ENCODE data around the gene SAMD10.
"Not testable (repeated sequence)": the region's sequence is repeated elsewhere in the genome, so short reads cannot be mapped to it uniquely, and the experiment has no call there.

The SAMD10 gene

DNA sequence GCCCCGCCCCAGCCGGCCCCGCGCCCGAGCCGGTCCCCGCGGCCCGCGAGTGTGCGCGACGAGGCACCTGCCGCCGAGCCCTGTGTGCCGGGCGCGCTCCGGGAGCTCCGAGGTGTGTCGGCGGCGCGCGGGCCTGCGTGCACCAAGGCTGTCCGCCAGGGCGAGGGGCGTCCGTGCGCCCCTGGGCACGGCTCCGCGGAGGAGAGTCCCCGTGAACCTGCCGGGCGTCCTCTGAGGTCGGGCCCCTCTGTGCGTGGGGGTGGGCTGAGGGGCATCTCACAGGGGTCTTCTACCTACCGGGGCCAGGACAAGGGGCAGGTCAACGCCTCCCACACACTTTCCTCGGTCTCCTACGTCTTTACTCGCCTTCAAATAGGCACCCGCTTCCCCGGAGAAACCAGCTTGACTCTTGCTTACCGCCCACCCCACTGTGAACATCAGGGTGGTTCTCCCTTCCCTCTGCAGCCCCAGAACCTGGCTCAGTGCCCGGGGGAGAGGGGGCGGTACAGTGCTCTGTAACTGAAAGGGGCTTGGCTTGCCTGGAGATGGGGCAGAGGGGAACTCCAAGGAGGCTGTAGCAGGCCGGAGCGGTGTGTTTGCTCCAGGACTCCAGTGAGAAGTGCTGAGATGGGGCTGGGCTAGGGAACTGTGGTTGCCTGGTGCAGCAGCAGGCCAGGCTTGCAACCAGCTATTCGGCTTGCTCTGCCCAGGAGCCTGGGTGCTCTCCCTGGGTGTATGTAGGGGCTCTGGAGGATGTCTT is at the start of gene SAMD10:
SAMD10 (minus strand) TSS at position 86 of the 760 bp plus-strand sequence. CDS start 175 bp downstream, outside the sequence.
- DNase-seq: peak; percentile 78

DNA sequence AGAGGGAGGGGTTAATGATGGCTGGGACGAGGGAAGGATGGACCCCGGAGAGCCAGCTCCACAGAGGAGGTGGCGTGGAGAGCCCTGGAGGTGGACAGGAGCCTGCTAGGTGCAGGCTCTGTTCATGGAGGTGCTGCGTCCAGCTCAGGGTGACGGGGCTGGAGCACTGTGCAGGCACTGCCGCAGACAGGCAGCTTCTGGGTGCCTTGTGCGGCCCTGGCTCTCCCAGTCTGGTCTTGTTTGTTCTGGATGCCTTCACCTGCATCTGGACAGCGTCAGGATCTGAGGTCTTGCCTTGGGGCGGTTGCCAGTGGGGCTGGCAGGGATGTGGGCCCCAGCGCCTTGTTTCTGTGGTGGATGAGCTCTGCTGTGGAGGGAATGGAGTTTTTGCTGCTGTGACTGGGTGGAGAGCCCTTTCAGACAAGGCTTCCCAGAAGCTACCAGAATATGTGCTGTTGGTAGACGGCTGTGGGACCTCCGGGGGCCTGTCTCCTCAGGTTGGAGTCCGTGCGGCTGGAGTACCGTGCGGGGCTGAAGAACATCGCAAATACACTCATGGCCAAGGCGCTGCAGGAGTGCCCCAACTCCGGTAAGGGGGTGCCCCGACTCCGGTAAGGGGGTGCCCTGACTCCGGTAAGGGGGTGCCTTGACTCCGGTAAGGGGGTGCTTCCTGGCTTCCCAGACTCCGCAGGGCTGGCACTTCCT is 48.7 kb upstream of the SAMD10 start:
- no peak for DNase-seq

DNA sequence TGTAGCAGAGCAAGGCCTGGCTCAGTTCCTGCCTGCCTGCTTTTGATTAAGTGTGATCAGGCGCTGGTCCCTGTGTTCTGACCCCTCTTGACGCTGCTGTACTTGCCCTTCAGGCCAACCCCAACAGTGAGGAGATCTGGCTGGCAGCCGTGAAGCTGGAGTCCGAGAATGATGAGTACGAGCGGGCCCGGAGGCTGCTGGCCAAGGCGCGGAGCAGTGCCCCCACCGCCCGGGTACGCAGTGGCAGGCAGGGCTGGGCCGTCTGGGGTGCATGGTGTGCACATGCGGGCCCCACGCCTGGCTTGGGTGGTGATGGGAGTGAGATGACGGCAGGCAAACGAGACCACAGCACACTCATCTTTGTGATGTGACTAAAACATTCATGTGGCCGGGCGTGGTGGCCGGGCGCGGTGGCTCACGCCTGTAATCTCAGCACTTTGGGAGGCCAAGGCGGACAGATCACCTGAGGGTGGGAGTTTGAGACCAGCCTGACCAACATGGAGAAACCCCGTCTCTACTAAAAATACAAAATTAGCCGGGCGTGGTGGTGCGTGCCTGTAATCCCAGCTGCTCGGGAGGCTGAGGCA is 46.5 kb upstream of the SAMD10 start:
- DNase-seq: no peak

DNA sequence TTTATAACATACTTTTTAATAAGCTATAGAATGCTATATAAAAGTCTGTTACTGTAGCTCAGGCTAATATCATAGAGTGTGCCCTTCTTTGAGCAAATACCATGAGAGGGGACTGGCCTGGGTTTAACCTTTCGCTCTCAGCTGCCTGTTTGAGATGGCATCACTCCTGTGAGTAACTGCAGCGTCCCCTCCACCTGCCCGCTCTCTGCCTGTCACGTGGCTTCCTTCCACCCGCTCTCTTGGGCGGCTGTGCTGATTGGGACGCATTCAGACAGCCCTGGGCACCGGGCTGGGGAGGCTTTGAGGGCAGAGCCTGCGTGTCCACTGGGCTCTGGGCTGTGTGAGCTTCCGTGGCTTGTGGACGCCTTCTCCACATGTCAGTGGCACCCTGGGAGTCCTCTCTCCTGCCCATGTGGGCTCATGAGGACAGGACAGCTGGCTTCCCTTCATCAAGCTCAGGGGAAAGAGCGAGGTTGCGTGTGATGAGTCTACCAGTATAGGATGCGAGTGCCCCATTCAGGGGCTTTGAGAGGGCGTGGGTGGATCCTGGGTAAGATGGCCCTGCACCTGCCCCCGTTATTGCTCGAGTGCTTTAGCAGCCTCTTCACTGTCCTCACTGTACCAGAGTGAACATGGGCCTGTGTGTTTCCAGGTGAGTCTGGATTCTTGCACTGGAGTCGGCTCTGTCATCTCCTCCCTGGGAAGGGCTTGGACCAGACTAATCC is 45.8 kb upstream of the SAMD10 start:
- DNase-seq: no peak

DNA sequence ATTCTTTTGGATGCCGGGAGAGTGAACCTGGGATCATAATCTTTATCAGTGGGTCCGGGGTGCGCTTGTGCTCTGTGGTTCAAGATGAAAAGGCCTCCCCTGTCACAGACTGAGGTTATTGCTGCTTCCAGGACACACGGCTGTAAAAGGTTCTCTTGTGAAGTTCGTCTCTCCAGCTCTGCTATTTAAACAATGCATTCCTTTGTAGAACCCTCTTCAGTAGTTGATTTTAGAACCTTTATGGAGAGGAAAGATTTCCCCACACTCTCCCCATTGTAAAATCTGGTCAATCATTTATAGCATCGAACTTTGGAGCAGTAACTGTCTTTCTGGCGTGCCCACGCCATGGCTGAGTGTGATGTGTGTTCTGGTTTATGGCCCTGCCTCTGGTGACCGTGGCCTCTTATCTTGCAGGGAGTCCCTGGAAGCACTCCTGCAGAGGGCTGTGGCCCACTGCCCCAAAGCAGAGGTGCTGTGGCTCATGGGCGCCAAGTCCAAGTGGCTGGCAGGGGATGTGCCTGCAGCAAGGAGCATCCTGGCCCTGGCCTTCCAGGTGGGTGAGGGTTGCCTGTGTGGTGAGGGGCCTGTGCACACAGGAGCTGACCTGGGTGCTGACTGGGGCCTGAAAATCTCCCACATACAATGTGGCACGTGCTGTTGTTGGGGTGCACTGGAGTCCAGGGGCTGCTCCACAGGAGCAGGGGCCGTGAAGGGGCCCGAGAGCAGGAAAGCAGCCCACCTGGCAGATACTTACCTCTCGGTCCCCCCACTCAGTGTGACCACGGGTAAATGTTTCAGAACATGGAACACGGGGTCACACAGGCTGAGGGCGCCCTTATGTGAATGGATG is 44.9 kb upstream of the SAMD10 start:
- no peak for DNase-seq

DNA sequence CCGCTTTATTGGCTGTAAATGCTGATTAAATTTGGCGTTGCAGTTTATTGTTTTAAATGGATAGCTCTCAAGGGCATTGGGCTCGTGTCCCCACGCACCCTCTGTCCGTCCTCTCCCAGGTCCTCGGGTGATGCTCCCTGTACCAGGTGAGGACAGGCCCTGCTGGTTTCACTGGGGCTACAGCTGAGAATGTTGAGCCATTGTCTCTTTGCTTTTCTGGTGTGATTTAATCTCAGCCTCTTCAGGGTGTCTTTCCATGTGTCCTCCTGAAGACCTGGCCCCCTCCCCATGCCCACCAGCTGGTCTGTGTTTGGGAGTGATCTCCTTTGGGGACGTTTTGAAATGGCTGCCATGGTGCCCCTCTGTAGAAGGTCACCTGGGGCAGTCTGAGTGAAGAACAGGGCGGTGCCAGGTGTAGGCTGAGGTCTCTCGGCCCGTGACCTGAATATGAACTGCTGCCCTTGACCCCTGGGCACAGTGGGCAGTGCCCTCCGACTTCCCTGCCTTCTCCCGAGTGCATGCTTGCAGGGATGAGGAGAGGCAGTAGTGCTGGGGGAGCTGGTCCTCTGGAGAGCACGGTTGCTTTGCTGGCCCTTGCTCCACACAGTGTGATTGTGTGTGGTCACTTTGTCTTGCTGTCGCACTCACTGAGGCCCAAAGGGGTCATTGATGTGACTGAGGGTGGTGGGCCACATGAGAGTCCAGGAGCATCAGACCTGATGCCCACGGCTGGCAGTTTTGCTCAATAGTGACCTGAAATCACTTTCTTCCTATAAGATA is 44.1 kb upstream of the SAMD10 start:
- DNase-seq: no peak

DNA sequence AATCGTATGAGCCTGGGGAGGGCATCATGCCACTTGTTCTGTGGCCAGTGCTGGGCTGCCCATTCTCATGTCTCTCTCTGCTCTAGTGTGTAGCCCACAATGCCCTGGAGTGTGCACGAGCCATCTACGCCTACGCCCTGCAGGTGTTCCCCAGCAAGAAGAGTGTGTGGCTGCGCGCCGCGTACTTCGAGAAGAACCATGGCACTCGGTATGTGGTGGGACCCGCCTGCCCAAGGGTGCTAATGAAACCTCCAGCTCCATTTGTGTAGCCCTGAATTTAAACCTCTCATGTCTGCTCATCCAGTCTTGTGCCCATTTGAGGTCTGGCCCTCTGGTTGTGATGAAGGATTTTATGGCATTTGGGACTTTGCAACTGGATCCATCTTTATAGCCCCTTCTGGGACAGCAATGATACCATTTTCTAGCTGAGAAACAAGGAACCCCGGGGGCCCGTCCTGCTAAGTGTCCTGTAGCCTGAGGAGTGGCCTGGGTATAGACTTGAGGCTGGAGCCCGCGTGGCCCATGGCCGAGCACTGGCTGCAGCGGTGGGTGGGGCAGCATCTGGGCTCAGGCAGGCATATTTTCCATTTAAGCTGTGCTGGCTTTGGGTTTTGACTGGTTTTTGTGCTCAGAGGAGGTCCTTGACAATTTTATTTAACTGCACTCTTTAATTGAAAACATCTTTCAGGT is 43.4 kb upstream of the SAMD10 start:
- DNase-seq: no peak

DNA sequence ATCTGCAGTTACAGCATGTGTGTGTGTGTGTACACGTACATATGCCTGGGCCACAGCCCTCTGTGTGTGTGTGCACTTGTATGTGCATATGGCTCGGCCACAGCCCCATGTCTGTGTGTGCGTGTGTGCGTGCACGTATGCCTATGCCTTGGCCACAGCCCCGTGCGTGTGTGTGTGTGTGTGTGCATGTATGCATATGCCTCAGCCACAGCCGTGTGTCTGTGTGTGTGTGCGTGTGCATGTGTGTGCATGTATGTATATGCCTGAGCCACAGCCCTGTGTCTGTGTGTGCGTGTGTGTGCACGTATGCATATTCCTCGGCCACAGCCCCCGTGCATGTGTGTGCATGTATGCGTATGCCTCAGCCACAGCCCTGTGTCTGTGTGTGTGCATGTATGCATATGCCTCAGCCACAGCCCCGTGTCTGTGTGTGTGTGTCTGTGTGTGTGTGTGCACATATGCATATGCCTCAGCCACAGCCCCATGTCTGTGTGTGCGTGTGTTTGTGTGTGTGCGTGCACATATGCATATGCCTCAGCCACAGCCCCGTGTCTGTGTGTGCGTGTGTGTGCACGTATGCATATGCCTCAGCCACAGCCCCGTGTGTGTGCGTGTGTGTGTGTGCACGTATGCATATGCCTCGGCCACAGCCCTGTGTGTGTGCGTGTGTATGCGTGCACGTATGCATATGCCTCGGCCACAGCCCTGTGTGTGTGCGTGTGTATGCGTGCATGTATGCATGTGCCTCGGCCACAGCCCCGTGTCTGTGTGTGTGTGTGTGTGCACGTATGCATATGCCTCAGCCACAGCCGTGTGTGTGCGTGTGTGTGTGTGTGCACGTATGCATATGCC is 41.9 kb upstream of the SAMD10 start:
- no peak for DNase-seq

DNA sequence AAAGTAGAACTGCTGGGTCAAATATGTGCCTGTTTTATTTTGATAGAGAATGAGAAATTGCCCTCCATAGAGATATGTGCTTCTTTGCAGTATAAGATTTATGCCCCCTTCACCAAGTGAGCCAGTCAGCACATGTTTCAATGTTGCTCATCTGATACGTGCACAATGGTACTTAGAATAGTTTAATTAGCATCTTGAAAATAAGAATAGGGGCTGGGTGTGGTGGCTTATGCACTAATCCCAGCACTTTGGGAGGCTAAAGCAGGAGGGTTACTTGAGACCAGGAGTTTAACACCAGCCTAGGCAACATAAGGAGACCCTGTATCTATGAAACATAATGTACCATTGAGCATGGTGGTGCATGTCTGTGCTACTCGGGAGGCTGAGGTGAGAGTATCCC is 36.2 kb upstream of the SAMD10 start:
- no peak for DNase-seq

DNA sequence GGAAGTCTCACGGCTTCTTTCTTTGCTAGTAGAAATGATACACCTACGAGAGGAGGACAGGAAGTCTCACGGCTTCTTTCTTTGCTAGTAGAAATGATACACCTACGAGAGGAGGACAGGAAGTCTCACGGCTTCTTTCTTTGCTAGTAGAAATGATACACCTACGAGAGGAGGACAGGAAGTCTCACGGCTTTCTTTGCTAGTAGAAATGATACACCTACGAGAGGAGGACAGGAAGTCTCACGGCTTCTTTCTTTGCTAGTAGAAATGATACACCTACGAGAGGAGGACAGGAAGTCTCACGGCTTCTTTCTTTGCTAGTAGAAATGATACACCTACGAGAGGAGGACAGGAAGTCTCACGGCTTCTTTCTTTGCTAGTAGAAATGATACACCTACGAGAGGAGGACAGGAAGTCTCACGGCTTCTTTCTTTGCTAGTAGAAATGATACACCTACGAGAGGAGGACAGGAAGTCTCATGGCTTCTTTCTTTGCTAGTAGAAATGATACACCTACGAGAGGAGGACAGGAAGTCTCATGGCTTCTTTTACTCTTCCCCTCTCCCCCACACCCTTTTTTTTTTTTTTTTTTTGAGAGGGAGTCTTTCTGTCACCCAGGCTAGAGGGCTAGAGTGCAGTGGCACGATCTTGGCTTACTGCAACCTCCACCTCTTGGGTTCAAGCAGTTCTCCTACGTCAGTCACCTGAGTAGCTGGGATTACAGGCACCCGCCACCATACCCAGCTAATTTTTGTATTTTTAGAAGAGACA is 33.1 kb upstream of the SAMD10 start:
- not testable (repeated sequence) for DNase-seq

DNA sequence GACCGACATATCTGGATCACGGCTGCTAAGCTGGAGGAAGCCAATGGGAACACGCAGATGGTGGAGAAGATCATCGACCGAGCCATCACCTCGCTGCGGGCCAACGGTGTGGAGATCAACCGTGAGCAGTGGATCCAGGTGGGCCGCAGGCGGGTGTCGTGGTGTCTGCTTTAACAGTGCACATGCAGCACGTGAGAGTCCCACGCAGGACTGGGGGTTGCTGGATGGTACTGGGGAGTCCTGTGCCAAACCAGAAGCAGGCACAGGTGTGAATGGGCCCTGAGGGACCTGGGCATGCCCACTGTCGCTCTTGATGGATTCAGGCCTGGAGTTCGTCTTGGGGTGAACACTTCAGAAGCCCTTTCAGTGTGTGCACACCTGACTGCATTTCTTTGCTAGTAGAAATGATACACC is 31.9 kb upstream of the SAMD10 start:
- DNase-seq: no peak

DNA sequence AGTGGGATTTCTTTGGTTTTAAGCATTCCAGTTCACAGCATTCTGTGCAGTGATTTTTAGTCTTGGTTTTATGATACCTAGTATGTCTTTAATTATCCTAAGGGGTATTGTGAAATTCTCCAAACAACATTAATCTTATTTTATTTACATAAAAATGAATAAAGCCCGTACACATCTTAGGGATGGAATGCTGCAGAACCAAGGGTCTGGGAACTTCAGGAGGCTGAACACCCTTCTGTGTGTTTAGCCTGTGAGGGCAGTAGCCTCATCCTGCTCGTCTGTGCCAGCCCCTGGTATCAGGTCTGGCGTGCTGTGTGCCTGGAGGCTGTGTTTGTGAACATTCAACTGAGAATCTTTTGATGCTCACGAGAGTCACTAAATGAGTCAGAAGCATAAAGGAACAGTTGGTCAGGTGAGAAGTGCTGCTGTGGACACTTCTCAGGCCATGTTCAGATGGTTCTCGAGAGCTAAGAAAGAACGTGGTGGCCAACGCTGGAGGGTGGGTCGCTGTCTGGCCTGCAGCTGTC is 31.3 kb upstream of the SAMD10 start:
- DNase-seq: no peak

DNA sequence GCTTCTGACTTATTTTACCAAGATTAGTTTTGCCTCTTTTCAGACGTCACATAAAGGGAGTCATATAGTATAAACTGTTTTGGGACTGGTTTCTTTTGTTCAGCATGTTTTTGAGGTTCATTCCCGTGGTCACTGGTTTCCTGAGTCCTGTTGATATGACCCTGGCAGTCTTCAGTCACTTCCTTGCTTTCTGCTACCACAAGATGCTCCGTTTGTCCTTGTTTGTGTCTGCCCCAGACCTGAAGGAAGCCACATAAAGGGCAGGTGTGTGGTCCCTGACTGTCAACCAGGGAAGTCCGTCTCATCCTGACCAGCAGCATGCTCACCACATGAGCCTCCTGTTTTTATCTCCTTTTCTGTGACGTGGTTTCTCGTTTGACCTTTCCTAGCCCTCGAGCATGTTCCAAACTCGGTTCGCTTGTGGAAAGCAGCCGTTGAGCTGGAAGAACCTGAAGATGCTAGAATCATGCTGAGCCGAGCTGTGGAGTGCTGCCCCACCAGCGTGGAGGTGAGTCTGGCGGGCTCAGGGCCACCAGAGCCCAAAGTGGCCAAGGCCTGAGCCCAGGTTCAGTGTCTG is 30.5 kb upstream of the SAMD10 start:
- DNase-seq: no peak

DNA sequence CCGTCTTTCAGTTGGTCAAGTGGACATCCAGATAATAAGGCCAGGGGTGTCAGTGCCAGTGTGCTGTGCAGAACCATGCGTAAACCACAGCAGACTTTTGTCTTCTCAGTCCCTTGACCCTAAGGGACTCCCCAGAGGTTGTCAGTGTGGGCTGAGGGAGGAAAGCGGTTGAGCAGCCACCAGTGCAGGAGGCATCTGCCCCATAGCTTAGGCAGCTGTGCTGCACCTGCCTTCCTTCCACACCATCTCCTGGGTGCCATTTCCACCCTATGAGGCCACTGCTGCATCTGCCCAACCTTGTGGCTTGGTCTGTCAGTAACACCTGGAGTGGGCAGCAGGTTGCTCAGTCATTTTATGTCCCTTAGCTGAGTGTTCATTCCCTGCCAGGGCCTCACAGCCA is 27.5 kb upstream of the SAMD10 start:
- DNase-seq: no peak

DNA sequence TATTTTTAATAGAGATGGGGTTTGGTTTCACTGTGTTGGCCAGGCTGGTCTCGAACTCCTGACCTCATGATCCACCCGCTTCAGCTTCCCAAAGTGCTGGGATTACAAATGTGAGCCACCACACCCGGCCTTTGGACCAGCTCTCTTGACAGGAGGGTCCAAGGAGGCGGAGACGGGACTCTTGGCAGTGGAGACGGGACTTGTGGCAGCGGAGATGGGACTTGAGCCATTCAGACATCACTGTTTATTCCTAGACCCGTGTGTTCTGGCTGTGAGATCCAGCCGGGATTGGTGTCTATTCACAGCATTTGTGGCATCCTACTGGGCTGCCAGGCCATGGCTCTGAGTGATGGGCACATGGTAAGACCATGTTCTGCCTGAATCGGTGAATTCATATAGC is 27.0 kb upstream of the SAMD10 start:
- DNase-seq: no peak

DNA sequence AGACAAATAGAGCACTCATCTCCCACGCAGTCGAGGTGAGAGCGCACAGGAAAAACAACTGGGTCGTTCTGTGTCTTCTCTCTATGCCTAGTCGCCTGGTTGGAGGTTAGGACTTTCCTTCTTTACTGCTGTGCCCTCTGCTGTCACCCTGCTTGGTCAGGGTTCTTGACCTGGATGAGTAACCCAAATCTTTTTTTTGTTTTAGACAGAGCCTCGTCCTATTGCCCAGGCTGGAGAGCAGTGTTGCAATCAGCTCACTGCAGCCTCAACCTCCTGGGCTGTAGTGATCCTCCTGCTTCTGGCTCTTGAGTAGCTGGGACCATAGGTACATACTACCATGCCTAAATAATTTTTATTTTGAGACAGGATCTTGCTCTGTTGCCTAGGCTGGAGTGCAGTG is 26.0 kb upstream of the SAMD10 start:
- DNase-seq: no peak

DNA sequence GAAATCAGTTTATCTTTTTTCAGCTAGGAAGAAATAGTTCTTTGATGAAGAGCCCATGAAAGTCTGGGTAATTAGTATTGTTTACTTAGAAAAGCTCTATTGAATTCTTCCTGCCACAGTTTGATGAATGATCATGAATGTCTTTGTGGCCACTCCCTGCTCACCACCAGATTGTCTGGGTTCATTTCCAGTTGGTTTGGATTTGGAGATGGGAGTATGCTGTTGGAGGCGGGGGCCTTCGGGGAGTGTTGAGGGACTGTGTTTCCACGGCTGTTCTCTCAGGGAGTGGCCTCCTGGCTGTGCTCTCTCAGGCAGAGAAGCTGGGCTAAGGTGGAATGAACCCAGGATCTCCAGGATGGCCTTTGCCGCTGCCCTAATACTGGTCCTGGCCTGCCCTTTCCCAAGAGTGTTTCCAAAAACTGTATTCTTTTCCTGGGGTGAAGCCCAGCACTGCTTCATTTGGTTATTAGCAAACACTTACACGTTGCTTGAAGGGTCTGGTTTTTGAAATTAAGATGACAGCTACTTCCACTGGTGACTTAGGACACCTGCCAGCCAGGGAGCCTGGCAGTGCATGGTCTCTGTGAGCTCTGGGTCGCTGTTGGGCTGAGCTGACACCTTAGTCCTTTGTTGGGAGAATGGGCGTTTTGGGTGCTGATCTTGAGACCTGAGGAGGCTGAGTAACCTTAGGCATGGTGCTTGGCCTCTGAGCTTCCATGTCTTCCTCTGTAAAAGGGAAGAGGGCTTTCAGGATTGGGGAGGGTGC is 24.7 kb upstream of the SAMD10 start:
- no peak for DNase-seq

DNA sequence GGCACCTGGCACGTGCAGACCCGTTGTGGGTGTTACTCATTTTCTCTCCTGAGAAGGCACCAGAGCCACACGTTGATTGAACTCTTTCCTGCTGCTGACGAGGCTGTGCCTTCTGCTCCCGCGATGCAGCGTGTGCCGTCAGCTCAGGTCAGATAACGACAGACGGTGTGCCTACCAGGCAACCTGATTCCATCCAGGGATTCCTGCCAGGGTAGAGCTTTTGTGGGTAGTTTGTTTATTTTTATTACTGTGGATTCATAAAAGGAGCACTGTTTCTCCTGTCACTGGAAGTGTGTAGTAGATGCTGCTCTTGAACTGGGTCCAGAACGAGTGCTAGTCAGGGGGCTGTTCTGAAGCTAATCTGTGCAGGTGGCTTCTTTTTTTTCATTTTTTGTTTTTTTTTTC is 22.2 kb upstream of the SAMD10 start:
- DNase-seq: no peak

Measured in OCI-M1 (cell line).